ENCODE results near the gene SLC14A1.

The SLC14A1 gene

DNA sequence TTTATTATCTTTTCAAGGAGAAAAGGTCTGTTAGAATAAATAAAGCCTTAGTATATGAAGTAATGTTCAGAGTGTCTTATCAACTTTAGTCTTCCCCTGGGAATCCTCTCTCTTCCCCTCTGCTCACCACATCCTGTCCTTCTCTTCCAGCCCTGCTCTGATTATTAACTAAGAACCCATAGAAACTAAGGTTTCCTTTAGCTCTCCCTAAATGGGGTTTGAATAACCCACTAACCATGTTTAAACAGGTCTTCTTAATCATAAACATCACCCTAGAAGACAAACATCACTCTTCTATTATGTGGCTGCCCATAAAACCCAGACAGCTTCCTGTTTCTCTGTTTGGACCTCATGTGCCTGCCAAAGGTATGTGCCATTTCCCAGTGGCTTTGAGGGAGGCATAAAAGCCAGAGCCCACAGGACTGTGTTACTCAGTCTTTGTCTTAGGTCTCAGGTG is 50.1 kb downstream of the SLC14A1 start:
- Mint-ChIP-seq H3K27ac (peak overlapping the region in 2 of 3 experiments; percentile 19 to 21), H3K36me3 (ENCODE audit: low read depth) (no peaks in the 10 kb centered on the region), H3K9me3 (peaks cover 3% of the 10 kb centered on the region), H3K27me3 (ENCODE audit: low read depth) (peaks cover 48% of the 10 kb centered on the region), H3K4me3 (no peak overlapping the region), H3K4me1 (peaks cover 15% of the 10 kb centered on the region)
- TF ChIP-seq, protein P1, sequence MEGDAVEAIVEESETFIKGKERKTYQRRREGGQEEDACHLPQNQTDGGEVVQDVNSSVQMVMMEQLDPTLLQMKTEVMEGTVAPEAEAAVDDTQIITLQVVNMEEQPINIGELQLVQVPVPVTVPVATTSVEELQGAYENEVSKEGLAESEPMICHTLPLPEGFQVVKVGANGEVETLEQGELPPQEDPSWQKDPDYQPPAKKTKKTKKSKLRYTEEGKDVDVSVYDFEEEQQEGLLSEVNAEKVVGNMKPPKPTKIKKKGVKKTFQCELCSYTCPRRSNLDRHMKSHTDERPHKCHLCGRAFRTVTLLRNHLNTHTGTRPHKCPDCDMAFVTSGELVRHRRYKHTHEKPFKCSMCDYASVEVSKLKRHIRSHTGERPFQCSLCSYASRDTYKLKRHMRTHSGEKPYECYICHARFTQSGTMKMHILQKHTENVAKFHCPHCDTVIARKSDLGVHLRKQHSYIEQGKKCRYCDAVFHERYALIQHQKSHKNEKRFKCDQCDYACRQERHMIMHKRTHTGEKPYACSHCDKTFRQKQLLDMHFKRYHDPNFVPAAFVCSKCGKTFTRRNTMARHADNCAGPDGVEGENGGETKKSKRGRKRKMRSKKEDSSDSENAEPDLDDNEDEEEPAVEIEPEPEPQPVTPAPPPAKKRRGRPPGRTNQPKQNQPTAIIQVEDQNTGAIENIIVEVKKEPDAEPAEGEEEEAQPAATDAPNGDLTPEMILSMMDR (IDR thresholded peaks at IDR 0.05; ENCODE audit: unreplicated experiment in 3 of 3): no peak

- Mint-ChIP-seq H3K27ac (peak overlapping the region; percentile 52 to 88 (median 76)), H3K27me3 (ENCODE audit: low read depth) (peaks cover 44% of the 10 kb centered on the region), H3K9me3 (peaks cover 3% of the 10 kb centered on the region), H3K4me1 (peaks cover 10% of the 10 kb centered on the region), H3K4me3 (peak overlapping the region; percentile 77 to 86 (median 84)), H3K36me3 (ENCODE audit: low read depth) (no peaks in the 10 kb centered on the region)
- TF ChIP-seq, protein P1 (IDR thresholded peaks at IDR 0.05; ENCODE audit: unreplicated experiment in 3 of 3): no peak
Measured at GRCh38 chr18:45775241-45775676, 51.3 kb downstream of the SLC14A1 start.

GRCh38 chr18:45775743-45776142 is 51.8 kb downstream of the SLC14A1 start:
- TF ChIP-seq, protein P1 (IDR thresholded peaks at IDR 0.05; ENCODE audit: unreplicated experiment in 3 of 3): no peak
- Mint-ChIP-seq H3K4me1 (peaks cover 10% of the 10 kb centered on the region), H3K9me3 (peaks cover 3% of the 10 kb centered on the region), H3K27ac (peak overlapping the region in 1 of 3 experiments; percentile 52), H3K27me3 (ENCODE audit: low read depth) (peaks cover 47% of the 10 kb centered on the region), H3K36me3 (ENCODE audit: low read depth) (no peaks in the 10 kb centered on the region), H3K4me3 (peak overlapping the region; percentile 77 to 86 (median 84))

DNA sequence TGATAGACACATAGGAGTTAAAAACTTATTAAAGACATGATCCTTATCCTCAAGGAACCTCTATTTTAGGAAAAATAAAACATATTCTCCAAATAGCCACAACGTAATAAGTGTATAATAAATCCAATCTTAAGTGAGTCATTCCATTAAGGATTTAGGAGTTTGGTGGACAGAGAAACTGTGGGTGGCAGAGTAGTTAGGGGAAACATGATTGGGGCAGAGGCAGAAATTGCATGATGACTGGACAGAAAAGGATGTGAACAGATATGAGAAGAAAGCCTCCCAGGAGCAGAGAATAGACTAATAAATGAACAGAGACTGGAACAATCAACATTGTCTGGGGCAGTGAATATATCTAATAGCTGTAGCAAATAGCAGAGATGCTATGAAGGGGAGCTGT is 53.4 kb downstream of the SLC14A1 start:
- H3K4me1 Mint-ChIP-seq: peaks cover 5% of the 10 kb centered on the region
- no peak overlapping the region for H3K4me3 Mint-ChIP-seq
- peaks cover 3% of the 10 kb centered on the region for H3K9me3 Mint-ChIP-seq
- peak overlapping the region in 1 of 3 experiments; percentile 19 for H3K27ac Mint-ChIP-seq
- peaks cover 48% of the 10 kb centered on the region for H3K27me3 Mint-ChIP-seq (ENCODE audit: low read depth)
- H3K36me3 Mint-ChIP-seq (ENCODE audit: low read depth): no peaks in the 10 kb centered on the region
- TF ChIP-seq, protein P1 (IDR thresholded peaks at IDR 0.05; ENCODE audit: unreplicated experiment in 3 of 3): no peak

GRCh38 chr18:45780568-45780967 is 56.6 kb downstream of the SLC14A1 start:
- no peak overlapping the region for H3K4me3 Mint-ChIP-seq
- H3K27ac Mint-ChIP-seq: no peak overlapping the region
- H3K36me3 Mint-ChIP-seq (ENCODE audit: low read depth): no peaks in the 10 kb centered on the region
- TF ChIP-seq, protein P1 (IDR thresholded peaks at IDR 0.05; ENCODE audit: unreplicated experiment in 3 of 3): no peak
- peaks cover 3% of the 10 kb centered on the region for H3K9me3 Mint-ChIP-seq
- peaks cover 34% of the 10 kb centered on the region for H3K27me3 Mint-ChIP-seq (ENCODE audit: low read depth)
- peaks cover 14% of the 10 kb centered on the region for H3K4me1 Mint-ChIP-seq

DNA sequence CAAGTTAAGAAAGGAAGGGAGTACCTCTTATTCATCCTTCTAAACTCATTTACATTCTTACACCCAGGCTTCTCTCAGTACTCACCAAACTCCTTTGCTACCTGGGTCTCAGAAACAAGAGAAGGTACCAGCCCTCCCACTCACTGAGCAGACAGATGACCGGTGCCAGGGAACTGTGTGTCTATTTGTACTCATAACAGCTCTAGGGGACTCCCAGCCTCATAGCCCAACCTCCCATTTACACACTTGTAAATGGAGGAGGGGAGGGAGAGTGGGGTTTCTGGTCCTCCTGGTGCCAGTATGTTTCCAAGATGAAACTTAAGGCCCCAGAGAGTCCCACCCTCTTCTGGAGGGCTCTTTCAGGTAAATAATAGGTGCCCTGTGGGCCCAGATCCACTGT is 58.7 kb downstream of the SLC14A1 start:
- peaks cover 15% of the 10 kb centered on the region for H3K4me1 Mint-ChIP-seq
- H3K9me3 Mint-ChIP-seq: no peaks in the 10 kb centered on the region
- H3K27ac Mint-ChIP-seq: no peak overlapping the region
- H3K4me3 Mint-ChIP-seq: no peak overlapping the region
- no peaks in the 10 kb centered on the region for H3K36me3 Mint-ChIP-seq (ENCODE audit: low read depth)
- TF ChIP-seq, protein P1 (IDR thresholded peaks at IDR 0.05; ENCODE audit: unreplicated experiment in 3 of 3): no peak
- peaks cover 19% of the 10 kb centered on the region for H3K27me3 Mint-ChIP-seq (ENCODE audit: low read depth)

All from nephron (organoid).